Liver (tissue), 3 donors: ENCODE results near the gene PWWP2A.

Source experiments
- CTCF ChIP-seq: fragments of 150-350 bp; IDR thresholded peaks from 2 replicates; pipeline ENCODE4 v1.5.1; 2017; ENCODE audit warnings: improper control_type of control experiment, low read depth, low read length; ENCODE audit not compliant: missing input control
- GABPA ChIP-seq, 2 donors: IDR thresholded peaks in 1 of 2; conservative IDR thresholded peaks in 1 of 2; 2 replicates each; pipeline ENCODE4 v1.6.1; 2016; ENCODE audit warnings: antibody characterized with exemption in 2 of 2, mild to moderate bottlenecking in 1 of 2, moderate library complexity in 1 of 2
- TAF1 ChIP-seq: conservative IDR thresholded peaks from 2 replicates; pipeline ENCODE4 v1.6.1; 2016; ENCODE audit warnings: antibody characterized with exemption, mild to moderate bottlenecking
- donor health status: healthy.
- donor health status: healthy.

GRCh38 chr5:160166069-160166972 is 47.1 kb upstream of the PWWP2A start:
- TF ChIP-seq CTCF (no peak), GABPA (IDR thresholded peaks at IDR 0.05 in 1 of 2, conservative IDR thresholded peaks at IDR 0.05 in 1 of 2) (no peak), TAF1 (no peak)
